K562 (cell line): ENCODE results near the gene HAPSTR1. TPM values are rescaled to one million over a fixed set of nuclear protein-coding genes. Genes with fewer than 3 reads are reported as not detected.

Experiments used
- AFF4 ChIP-seq: sonication (generic); formaldehyde crosslinking; IDR thresholded peaks from 2 replicates; pipeline ENCODE4 v1.8.0; 2023; ENCODE audit warnings: mild to moderate bottlenecking, missing genetic modification reagents
- C11orf30 ChIP-seq: fragments of 450-650 bp; IDR thresholded peaks from 2 replicates; pipeline ENCODE4 v1.6.1; 2016; ENCODE audit warnings: low read depth, mild to moderate bottlenecking
- HDAC1 ChIP-seq, 2 experiments: fragments of 450-650 bp; IDR thresholded peaks; 2 replicates each; pipeline ENCODE4 v1.6.1; 2016 to 2017; ENCODE audit warnings: inconsistent platforms in 1 of 2, mild to moderate bottlenecking in 1 of 2, moderate library complexity in 1 of 2
- NR3C1 ChIP-seq: sonication (generic); formaldehyde crosslinking; IDR thresholded peaks from 2 replicates; pipeline ENCODE4 v1.8.1; 2022; ENCODE audit warnings: missing genetic modification reagents
- PBX2 ChIP-seq, 2 experiments: IDR thresholded peaks in 1 of 2; conservative IDR thresholded peaks in 1 of 2; 2 replicates each; pipeline ENCODE4 v1.6.1; 2016; ENCODE audit warnings: low read depth in 2 of 2, mild to moderate bottlenecking in 1 of 2, missing compliant biosample characterization in 1 of 2, missing genetic modification characterization in 1 of 2, moderate library complexity in 1 of 2
- PPARD ChIP-seq: fragments of 250-450 bp; sonication (Bioruptor Pico); IDR thresholded peaks from 2 replicates; pipeline ENCODE4 v1.8.0; 2022; ENCODE audit warnings: inconsistent platforms, mild to moderate bottlenecking, moderate library complexity
- RCOR1 ChIP-seq, 2 experiments: IDR thresholded peaks; 2 replicates each; pipeline ENCODE4 v1.6.1; 2012; ENCODE audit warnings: low read depth in 2 of 2, low read length in 2 of 2, borderline replicate concordance in 1 of 2, improper control_type of control experiment in 1 of 2
- TOE1 ChIP-seq, 2 experiments: fragments of 450-650 bp in 1 of 2; sonication (generic) in 1 of 2; formaldehyde crosslinking in 1 of 2; IDR thresholded peaks; 2 replicates each; pipeline versions ENCODE4 v1.7.1 to v1.8.0; 2016 to 2022; ENCODE audit warnings: borderline replicate concordance in 2 of 2, mild to moderate bottlenecking in 2 of 2, antibody characterized with exemption in 1 of 2, inconsistent platforms in 1 of 2, low read depth in 1 of 2, missing genetic modification reagents in 1 of 2, moderate library complexity in 1 of 2
- UBTF ChIP-seq, 2 experiments: IDR thresholded peaks; 2 replicates each; pipeline ENCODE4 v1.6.1; 2012; ENCODE audit warnings: improper control_type of control experiment in 2 of 2, low read depth in 2 of 2, low read length in 2 of 2, borderline replicate concordance in 1 of 2
- ZBTB5 ChIP-seq: fragments of 450-650 bp; IDR thresholded peaks from 2 replicates; pipeline ENCODE4 v1.6.1; 2017; ENCODE audit warnings: antibody characterized with exemption
- ZNF57 ChIP-seq: fragments of 450-650 bp; formaldehyde crosslinking; IDR thresholded peaks from 2 replicates; pipeline ENCODE4 v1.4.0; 2020; ENCODE audit warnings: mild to moderate bottlenecking, moderate library complexity
- ZNF778 ChIP-seq: fragments of 450-650 bp; formaldehyde crosslinking; IDR thresholded peaks from 2 replicates; pipeline ENCODE4 v1.4.0; 2020; ENCODE audit warnings: mild to moderate bottlenecking, moderate library complexity
- polyA plus RNA-seq, 8 experiments: library from polyadenylated mRNA; depleted of rRNA in 4 of 8; stranded (reverse) in 5 of 8; unstranded in 3 of 8; fragments of >200 nt; fragmentation: Nextera tagmentation in 2 of 8; fragmentation: Illumina TruSeq in 1 of 8; extraction: Ambion mirVana in 2 of 8; extraction: Trizol in 1 of 8; gene quantifications; 2 replicates each; pipeline versions ENCODE4 v1.2.1 to v1.2.3, GENCODE V29; 2011 to 2014; ENCODE audit warnings: inconsistent platforms in 1 of 8, missing spikeins in 1 of 8
- total RNA-seq, 7 experiments: library from RNA; depleted of rRNA in 6 of 7; stranded (reverse); fragments of >200 nt in 6 of 7; fragmentation: Illumina TruSeq in 2 of 7; extraction: Trizol in 2 of 7; gene quantifications; 2 replicates each; pipeline versions ENCODE4 v1.2.1 to v1.2.3, GENCODE V29; 2011 to 2021; ENCODE audit warnings: low replicate concordance in 1 of 7

The HAPSTR1 gene
- total and polyA plus RNA-seq, 9 of the 15 experiments (the other 6 are each of a cell fraction or from before 2014, with no cell fraction given), result 10.8 to 67.9 (median 36.5) TPM

GRCh38 chr16:9090960-9091866 lies at the start of gene HAPSTR1 (continued):
- TF ChIP-seq PBX2 (CRISPR knock-in tag; IDR thresholded peaks at IDR 0.05; ENCODE audit: low read depth) (peak; percentile 95), PBX2 (tag; conservative IDR thresholded peaks at IDR 0.05; ENCODE audit: low read depth) (peak; percentile 98), HDAC1 (IDR thresholded peaks at IDR 0.05) (peak in 1 of 2 experiments; percentile 35; a peak in 1 of 4 replicates), PPARD (no peak), ZNF57 (no peak), C11orf30 (no peak), RCOR1 (IDR thresholded peaks at IDR 0.05; ENCODE audit: borderline replicate concordance in 1 of 2, low read depth in 2 of 2, low read length in 2 of 2) (peak; percentile 18 to 47; a peak in 3 of 4 replicates), NR3C1 (no peak), TOE1 (IDR thresholded peaks at IDR 0.05; ENCODE audit: borderline replicate concordance) (peak; percentile 99), TOE1 (CRISPR knock-in tag; IDR thresholded peaks at IDR 0.05; ENCODE audit: borderline replicate concordance, low read depth) (no peak), ZBTB5 (no peak), AFF4 (CRISPR knock-in tag) (peak; percentile 87; the same call in 1 of the 2 replicates), ZNF778 (CRISPR knock-in tag) (no peak), UBTF (IDR thresholded peaks at IDR 0.05; ENCODE audit: borderline replicate concordance in 1 of 2, low read depth in 2 of 2, low read length in 2 of 2) (peak in 1 of 2 experiments; percentile 61; a peak in 1 of 4 replicates)
